ENCODE results near the gene BCAR1. TPM values are rescaled to one million over a fixed set of nuclear protein-coding genes. Genes with fewer than 3 reads are reported as not detected.

Gene BCAR1, protein sequence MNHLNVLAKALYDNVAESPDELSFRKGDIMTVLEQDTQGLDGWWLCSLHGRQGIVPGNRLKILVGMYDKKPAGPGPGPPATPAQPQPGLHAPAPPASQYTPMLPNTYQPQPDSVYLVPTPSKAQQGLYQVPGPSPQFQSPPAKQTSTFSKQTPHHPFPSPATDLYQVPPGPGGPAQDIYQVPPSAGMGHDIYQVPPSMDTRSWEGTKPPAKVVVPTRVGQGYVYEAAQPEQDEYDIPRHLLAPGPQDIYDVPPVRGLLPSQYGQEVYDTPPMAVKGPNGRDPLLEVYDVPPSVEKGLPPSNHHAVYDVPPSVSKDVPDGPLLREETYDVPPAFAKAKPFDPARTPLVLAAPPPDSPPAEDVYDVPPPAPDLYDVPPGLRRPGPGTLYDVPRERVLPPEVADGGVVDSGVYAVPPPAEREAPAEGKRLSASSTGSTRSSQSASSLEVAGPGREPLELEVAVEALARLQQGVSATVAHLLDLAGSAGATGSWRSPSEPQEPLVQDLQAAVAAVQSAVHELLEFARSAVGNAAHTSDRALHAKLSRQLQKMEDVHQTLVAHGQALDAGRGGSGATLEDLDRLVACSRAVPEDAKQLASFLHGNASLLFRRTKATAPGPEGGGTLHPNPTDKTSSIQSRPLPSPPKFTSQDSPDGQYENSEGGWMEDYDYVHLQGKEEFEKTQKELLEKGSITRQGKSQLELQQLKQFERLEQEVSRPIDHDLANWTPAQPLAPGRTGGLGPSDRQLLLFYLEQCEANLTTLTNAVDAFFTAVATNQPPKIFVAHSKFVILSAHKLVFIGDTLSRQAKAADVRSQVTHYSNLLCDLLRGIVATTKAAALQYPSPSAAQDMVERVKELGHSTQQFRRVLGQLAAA
- not detected for total RNA-seq

DNA sequence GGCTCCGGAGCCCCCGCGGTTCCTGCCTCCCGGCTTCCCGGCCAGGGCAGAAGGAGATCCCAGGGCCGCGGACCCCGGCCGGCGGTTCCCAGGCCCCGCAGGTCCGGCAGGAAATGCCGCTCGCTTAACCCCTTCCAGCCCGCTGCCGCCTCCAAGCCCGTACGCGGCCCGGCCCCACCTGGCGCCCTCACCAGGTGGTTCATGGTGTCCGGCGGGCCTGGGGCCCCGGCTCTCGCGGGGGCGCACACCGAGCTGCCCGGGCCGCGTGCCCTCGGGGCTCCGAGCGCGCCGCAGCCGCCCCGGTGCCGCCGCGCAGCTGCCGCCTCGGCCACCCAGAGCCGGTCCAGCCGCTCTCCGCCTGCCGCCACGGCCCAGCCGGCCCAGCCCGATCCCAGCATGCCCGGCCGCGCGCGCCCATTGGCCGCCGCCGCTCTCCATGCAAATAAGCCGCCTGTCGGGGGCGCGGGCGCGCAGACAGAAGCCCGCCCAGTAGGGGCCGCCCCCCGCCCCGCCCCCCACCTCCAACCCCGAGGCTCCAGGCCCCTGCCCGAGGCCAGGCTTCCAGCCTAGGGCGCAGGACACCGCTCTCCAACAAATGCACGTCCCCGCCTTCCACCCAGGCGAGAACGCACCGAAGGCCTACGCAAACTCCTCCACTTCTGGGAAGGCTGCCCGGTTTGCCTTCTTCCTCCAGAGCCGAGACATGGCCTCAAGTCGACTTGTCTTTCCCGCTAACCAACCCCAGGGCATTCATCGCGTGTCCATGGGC, at the start of gene BCAR1:
Gene BCAR1 (minus strand): TSS at position 345 of the 769 bp plus-strand sequence. CDS start 142 bp downstream, at position 203.

DNA sequence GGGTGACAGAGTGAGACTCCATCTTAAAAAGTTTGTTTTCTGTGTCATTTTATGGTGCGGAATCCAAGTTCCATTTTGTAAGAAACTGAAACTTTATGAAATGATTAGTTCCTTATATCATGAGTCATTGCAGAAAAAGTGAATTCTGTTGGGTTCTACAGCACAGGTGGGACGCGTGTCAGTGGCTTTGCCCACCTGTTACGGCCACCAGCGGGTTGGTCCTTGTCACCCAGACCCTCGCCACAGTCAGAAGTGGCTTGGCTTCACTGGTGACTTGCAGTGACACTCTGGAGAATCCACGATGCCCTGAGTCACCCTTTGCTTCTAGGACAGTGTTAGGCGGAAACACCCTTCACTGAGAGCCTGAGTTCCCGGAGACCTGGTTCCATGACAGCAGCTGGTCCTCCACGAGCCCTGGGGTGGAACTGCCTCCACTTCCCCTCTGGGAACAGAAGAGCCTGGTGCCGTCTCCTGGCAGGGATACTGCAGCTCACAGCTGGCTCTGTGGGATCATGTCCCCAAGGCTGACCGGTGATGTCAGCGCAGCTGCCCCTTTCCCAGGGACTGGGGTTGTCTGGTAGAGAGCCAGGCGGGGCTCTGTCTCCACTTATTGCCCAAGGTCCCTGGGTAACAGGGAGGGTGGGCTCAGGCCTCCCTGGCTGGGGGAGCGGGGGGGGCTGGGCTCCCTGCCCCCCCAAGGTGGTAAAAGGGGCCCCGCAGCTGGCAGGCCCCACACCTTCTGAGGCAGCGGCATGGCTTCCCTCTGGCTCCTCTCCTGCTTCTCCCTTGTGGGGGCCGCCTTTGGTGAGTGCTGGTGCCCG, 33.0 kb downstream of the BCAR1 start, which contains the start of gene CTRB1:
Gene CTRB1 (plus strand): TSS at position 733 of the 821 bp plus-strand sequence. CDS start 20 bp downstream, at position 753.

DNA sequence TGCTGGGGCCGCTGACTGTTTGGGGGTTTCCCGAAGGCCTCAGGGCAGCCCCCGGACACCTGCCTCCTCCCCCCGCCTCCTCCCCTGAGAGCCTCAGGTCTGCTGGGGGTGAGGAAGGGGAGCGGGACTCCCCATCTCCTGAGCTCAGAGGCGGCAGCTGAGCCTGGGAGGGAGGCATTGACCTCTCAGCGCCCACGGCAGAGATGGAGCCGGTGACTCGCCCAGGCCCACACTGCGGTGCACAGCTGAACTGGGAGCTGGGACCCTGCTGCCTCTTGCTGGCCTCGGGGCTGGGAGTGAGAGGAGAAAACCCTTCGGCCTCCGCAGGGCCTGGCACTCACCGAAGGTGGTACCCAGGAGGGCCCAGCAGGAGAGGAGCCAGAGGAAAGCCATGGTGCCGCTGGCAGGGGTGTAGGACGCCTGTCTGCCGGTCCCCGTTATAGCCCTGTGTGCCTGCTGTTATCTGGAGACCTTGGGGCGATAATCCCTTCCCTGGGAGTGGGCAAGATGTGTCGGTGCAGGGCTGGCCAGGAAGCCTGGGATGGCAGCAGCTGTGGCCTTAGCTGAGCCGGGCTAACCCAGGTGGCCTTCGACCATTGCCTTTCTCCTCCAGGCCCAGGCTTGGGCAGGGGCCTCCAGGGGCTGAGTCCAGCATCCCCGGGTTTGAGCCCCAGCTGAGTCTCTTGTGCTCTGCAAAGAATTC, 44.5 kb downstream of the BCAR1 start, which contains the start of gene CTRB2:
Gene CTRB2 (minus strand): TSS at position 413 of the 703 bp plus-strand sequence. CDS start 20 bp downstream, at position 393.

Other genes with a start within 250 kb of the BCAR1 start
- gene LDHD, start 134.8 kb downstream of the BCAR1 start, total RNA-seq = under 1 TPM; 0.22 to 0.33 TPM
- gene ZFP1, start 103.1 kb downstream of the BCAR1 start, total RNA-seq = 10 to 100 TPM; 13.3 to 13.7 TPM
- not detected for gene CTRB2, start 44.5 kb downstream of the BCAR1 start, total RNA-seq
- not detected for gene CTRB1, start 32.6 kb downstream of the BCAR1 start, total RNA-seq
- 10 to 100 TPM; 37.9 to 39.8 TPM for gene CFDP1, start 181.9 kb upstream of the BCAR1 start, total RNA-seq
- gene TMEM170A, start 213.1 kb upstream of the BCAR1 start, total RNA-seq = 10 to 100 TPM; 35.3 to 35.5 TPM
- gene CHST6, start 243.8 kb upstream of the BCAR1 start, total RNA-seq = not detected